HG03442 (cell line): ENCODE measurements around the gene RPL10A.

Experiments
- ATAC-seq: cut with Tn5 transposase; IDR thresholded peaks from one replicate; pipeline ENCODE4 v1.9.1; 2021; ENCODE audit warnings: mild to moderate bottlenecking, moderate library complexity; ENCODE audit not compliant: unreplicated experiment

Gene RPL10A

DNA sequence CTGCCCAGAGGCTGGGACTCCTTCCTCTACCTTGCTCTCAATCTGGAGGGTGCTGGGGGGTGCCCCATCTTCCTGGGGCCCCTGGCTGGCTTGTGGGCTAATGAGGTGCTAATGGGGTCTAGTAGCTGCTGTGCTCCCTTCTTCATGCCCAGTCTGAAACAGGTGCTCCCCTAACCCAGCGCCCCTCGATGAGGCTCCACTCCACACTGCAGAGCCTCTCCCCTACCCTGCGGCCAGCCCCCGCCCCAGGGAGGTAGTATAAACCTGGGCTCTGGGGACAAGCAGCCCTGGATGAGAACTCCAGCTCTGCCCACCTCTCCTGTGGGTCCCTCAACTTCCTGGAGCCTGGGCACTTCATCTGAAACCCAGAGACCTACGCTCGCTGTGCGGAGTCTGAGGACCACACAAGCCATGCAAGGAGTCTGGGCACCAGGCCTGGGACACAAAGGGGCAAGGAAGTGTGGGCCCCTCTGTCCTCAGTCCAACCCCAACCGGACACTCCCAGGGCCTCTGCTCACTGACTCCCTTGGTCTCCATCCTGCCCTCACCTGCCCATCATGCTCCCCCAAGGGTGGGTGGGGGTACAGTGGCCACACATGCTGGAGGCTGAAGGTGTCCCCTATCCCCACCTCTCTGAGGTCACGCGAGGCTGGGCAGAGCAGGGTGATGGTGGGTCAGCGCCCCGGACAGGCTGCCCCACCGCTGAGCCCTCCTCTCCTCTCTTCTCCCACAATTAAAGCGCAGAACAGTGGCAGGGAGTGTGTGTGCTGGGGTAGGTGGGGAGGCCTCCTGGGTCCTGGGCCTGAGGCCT, 6.1 kb downstream of the RPL10A start:
- ATAC-seq: no peak

- ATAC-seq: no peak
Measured at GRCh38 chr6:35474942-35475570, 6.9 kb downstream of the RPL10A start.

GRCh38 chr6:35475573-35475972, 7.4 kb downstream of the RPL10A start:
- ATAC-seq: no peak

GRCh38 chr6:35476004-35476403, 7.8 kb downstream of the RPL10A start:
- no peak for ATAC-seq

GRCh38 chr6:35477028-35477427, 8.8 kb downstream of the RPL10A start:
- ATAC-seq: no peak

DNA sequence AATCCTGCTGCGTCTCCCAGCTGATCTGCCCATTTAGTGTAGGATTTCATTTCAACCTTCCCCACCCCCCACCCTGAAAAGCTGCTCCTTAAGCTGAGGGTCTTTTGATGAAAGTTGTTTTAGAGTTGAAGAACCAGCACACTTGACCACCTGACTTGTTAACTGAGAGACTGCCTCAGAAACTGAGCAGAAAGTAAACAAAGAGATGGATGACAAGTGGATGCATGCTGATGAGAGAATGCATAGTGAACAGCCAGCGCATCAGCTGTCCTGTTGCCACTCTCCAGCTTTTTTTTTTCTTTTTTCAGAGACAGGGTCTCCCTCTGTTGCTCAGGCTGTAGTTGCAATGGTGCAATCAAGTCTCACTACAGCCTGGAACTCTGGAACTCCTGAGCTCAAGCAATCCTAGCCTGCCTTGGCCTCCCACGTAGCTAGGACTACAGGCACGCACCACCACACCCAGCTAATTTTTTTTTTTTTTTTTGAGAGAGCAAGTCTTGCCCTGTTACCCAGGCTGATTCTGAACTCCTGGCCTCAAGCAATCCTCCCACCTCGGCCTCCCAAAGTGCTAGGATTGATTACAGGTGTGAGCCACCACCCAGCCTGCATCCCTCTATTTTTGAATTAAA, 9.5 kb downstream of the RPL10A start:
- ATAC-seq: no peak

- ATAC-seq: no peak
Measured at GRCh38 chr6:35478259-35478658, 10.1 kb downstream of the RPL10A start.

DNA sequence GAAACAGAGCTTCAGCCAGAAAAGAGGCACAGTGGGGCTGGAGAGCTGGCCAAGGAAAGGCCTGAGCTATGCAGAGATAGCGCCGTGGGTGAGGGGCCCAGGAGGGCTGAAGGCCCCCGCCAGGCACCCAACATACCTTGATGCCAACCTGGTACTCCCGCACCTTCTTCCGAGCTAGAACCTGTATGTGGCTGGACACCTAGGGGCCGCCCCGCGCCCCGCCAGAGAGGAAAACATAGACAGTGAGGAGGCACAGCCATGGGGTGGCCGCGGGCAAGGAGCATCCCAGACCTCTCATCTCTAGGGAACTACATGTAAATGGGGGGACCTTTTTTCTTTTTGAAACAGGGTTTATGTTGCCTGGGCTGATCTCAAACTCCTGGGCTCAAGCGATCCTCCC, 12.0 kb downstream of the RPL10A start:
- ATAC-seq: no peak

DNA sequence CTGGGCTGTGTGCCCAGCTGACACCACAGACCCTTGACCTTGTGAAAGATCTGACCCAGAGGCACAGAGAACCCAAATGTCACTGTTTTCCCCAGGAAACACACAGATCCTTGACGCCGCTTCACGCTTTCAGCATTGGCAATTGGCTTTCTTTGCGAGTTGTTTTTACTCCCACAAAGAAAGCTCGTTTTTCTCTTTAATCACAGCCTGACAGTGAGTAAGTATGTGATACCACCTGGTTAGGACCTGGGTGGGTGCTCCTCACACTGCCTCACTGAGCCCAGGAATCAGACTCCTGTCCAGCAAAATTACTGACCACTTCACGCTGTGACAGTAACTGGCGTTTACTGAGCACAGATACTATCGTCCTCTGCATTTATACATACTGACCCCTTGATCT, 13.0 kb downstream of the RPL10A start:
- ATAC-seq: no peak

DNA sequence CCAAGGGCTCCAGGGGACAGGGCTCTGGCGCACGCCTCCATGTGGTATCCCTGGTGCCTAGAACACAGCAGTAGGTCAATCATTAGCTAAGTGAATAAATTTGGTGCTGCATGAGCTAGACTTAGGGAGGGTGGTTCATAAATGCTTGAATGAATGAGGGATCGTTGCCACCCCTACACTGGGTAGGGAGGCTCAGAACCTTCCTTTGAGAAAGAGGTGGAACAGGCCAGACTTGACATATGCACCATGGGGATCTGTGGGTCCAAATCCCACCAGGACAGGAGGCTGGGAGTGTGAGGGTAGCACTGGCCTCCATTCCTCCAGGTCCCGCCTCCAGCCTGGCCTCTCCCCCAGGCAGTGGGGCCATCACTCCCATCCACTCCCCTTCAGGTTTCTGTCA, 14.9 kb downstream of the RPL10A start:
- ATAC-seq: no peak

DNA sequence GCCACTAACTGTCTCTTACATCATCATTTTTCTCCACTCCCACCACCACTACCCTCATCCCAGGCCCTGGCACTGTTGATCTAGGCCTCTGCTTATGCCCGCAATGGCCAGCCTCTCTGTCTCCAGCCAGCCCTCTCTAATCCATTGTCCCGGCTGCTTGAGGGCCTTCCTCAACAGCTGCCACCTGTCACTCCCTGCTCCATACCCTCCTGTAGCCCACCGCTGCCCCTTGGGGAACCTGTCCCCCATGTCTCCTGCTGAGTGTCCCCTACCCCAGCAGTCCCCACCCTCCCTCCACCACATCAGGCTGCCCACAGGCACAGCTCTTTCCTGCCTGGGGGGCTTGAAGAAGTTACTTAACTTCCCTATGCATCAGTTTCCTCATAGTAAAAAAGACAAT, 15.3 kb downstream of the RPL10A start:
- no peak for ATAC-seq

DNA sequence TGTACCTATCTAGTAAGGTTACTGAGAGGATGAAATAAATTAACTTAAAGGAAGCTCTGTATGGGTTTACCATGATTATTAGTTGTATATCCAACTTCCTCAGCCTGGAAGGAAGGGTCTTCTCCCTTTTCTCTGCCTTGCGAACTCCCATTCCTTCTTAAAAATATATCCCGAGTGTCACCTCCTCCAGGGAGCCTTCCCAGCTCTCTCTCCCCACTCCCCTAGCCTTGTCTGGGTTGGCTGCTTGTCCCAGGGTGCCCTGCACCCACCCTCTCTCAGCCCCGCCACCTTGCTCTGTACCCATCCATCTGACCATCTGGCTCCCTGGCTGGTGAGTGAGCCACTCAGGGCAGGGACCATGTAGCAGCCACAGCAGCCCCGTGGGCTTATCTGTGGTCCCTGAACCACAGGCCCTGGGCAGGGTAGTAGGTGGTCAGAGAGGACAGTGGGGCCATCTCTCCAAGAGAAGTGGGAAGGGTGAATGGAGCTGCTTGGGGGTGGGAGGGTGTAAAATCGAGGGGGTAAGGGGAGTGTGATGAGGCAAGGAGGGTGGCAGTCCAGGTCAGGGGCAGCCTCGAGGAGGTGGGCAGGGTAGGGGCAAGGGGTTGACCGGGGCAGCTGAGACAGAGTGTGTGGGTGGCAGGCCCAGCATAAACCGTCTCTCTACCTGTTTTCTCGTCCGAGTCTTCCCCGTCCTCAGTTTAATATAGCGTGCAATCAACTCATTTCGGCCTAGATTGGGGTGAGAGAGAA, 15.9 kb downstream of the RPL10A start:
- ATAC-seq: no peak

DNA sequence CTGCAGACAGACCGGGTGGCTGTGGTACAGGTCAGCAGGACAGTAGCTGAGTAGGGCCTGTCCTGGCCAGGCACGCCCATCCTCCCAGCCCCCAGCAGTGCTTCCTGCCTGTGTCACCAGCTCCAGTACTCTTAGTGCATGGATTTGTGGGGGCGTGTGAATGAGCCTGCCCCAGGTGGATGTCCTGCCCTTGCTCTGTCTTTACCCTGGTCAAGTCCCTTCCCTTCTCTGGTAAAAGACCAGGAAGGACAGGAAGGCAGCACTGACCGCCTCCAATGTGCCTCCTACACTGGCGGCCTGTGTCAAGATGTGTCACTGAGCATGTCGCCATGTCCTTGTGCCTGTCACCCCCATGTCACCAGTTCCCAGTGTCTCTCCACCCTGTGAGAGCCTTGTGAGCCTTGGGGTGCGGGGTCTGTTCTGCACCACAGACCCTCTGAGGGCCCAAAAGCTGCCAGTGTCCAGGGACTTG, 16.8 kb downstream of the RPL10A start:
- no peak for ATAC-seq

DNA sequence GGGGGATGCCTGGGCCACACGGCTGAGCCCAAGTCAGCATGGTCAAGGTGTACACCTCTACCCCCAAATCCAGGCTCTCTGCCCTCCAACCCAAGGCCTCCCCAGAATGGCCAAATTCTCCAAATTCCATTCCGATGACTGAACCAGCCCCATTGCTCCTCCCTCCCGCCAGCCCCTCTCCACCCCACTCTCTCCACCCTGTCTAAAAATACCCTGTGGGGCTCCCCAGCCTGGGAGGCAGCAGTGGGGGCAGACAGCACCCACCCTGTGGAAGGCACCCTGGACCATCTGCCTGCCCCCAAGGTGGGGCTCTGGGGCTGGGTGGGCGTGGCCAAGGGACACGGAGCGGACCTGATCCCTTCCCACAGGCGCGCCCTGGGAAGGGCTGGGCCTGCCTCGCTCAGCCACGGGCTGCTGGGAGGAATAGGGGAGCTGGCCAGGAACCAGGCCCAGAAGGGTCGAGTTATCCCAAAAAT, 17.2 kb downstream of the RPL10A start:
- ATAC-seq: no peak

GRCh38 chr6:35486005-35486925, 18.1 kb downstream of the RPL10A start:
- ATAC-seq: no peak

- ATAC-seq: no peak
Measured at GRCh38 chr6:35487658-35488516, 19.7 kb downstream of the RPL10A start.

DNA sequence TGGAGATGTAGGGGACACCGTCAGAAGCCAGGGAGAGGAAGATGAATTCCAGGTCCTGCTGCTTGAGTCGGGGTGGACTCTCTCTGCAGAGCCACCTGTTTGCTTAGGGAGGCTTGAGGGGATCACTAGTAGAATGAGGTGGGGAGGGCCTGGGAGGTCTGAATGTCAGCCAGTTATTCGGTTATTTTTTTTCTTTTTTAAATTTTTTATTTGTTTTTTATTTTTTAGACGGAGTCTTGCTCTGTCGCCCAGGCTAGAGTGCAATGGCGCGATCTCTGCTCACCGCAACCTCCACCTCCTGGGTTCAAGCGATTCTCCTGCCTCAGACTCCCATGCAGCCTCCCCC, 20.3 kb downstream of the RPL10A start:
- no peak for ATAC-seq

DNA sequence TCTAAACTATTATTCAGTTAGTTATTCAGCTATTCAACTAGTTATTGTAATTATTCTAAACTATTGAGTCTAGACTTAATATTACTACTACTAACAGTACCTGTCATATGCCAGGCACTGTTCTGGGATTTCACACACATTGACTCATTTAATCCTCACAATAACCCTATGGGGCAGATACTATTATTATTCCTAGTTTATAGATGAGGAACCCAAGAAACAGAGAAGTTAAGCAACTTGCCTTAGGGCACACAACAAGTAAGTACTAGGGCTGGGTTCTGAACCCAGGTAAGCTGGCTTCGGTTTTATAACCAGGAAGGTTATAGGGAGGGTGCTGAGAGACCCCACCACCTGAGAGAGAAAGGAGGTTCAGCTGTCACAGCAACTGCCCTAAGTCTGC, 20.9 kb downstream of the RPL10A start:
- no peak for ATAC-seq
